Muscle of leg (tissue), 11 donors: ENCODE data around the gene MVB12B. TPM values are rescaled to one million over a fixed set of nuclear protein-coding genes. Genes with fewer than 3 reads are reported as not detected.

ENCODE experiments used
- DNase-seq: peaks from one replicate; pipeline ENCODE4 v3.0.0; 2013
- H3K27ac ChIP-seq: one replicate; pipeline ENCODE4 v1.5.1; 2013; ENCODE audit warnings: mild to moderate bottlenecking, low read length, control low read depth
- H3K27me3 ChIP-seq: one replicate; pipeline ENCODE4 v1.6.1; 2013; ENCODE audit warnings: low read length; ENCODE audit not compliant: control insufficient read depth, insufficient read depth
- H3K36me3 ChIP-seq: one replicate; pipeline ENCODE4 v1.6.1; 2013; ENCODE audit warnings: low read length; ENCODE audit not compliant: control insufficient read depth, insufficient read depth
- H3K4me1 ChIP-seq: one replicate; pipeline ENCODE4 v1.6.1; 2013; ENCODE audit warnings: low read length; ENCODE audit not compliant: control insufficient read depth, insufficient read depth
- H3K4me3 ChIP-seq: one replicate; pipeline ENCODE4 v1.5.1; 2013; ENCODE audit warnings: low read length, control low read depth
- H3K9me3 ChIP-seq: replicated peaks from 2 replicates; pipeline ENCODE4 v1.6.1; 2013; ENCODE audit warnings: low read depth, low read length; ENCODE audit not compliant: control insufficient read depth
- WGBS: methylation state at CpG from one replicate; pipeline ENCODE4 v1.1.5; 2013; ENCODE audit warnings: missing lambda C conversion rate; ENCODE audit not compliant: insufficient coverage; 5-methylcytosine and 5-hydroxymethylcytosine counted together
- polyA plus RNA-seq, 8 donors: library from polyadenylated mRNA; unstranded; fragments of 120-200 nt; gene quantifications; one replicate each; pipeline versions ENCODE4 v1.2.1 to v1.2.3, GENCODE V29; 2013; ENCODE audit warnings: inconsistent platforms in 1 of 8, low replicate concordance in 1 of 8; ENCODE audit not compliant: insufficient read length in 8 of 8, insufficient read depth in 1 of 8
- total RNA-seq: library from RNA; stranded (reverse); fragments of 120-200 nt; gene quantifications from one replicate; pipeline ENCODE4 v1.2.4, GENCODE V29; 2013

MVB12B gene
- total and polyA plus RNA-seq, 9 donors = 11.3 to 16.7 (median 15.4) TPM

- Histone ChIP-seq H3K9me3 (no peaks in the 10 kb centered on the region), H3K27me3 (peaks cover 85% of the 10 kb centered on the region), H3K27ac (no peak overlapping the region), H3K4me1 (peaks cover 49% of the 10 kb centered on the region), H3K4me3 (no peak overlapping the region), H3K36me3 (no peaks in the 10 kb centered on the region)
- DNase-seq = peak; percentile 53
- WGBS = 0% methylated on average over 1 of the region's 9 CpGs
These were observed 191.3 kb downstream of the MVB12B start for GRCh38 chr9:126517833-126518356.

GRCh38 chr9:126518763-126519162, 192.1 kb downstream of the MVB12B start:
- Histone ChIP-seq H3K9me3 (no peaks in the 10 kb centered on the region), H3K27me3 (peaks cover 80% of the 10 kb centered on the region), H3K27ac (no peak overlapping the region), H3K4me1 (peaks cover 50% of the 10 kb centered on the region), H3K36me3 (no peaks in the 10 kb centered on the region), H3K4me3 (no peak overlapping the region)
- DNase-seq = no peak
- WGBS = no CpG with 5 or more reads among the region's 7 CpGs

DNA sequence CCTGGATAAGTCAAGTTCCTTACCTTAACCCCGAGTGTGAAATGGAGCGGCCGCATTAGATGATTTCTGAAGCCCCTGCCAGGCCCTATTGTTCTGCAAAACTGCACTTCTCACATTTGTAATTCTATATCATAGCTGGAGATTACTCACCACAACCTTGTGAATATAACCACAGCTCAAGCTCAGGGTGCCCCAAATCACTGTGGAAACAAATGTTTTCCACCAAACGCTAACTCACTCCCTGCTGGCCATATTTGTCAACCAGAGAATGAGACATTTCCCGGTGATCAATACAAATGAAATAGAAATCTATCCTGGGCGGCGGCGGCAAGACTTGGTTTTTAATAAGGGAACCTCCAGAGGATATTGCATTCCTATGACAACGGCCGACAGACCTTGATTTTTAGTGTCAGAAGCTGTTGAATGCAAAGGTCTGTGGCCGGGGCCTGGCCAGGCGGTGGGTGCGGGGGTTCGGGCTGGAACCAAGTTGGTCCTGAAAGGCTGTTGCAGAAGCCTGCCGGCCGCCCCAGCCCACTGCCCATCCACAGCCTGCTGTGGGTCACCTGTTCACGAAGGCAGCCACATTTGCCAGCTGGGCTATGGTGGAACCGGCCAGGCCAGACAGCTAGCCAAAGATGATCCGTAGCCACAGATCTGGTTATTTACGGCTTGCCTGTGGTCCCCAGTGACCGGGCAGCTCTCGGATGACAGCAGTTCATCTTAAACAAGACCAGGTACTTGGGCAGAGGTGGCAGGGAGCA, 193.2 kb downstream of the MVB12B start:
- 71% methylated on average over 21 of the region's 22 CpGs for WGBS
- Histone ChIP-seq H3K4me3 (no peak overlapping the region), H3K9me3 (no peaks in the 10 kb centered on the region), H3K4me1 (peaks cover 43% of the 10 kb centered on the region), H3K27ac (no peak overlapping the region), H3K36me3 (no peaks in the 10 kb centered on the region), H3K27me3 (peaks cover 78% of the 10 kb centered on the region)
- DNase-seq = no peak

GRCh38 chr9:126520453-126520852, 193.8 kb downstream of the MVB12B start:
- no peaks in the 10 kb centered on the region for H3K36me3 ChIP-seq
- H3K9me3 ChIP-seq = no peaks in the 10 kb centered on the region
- no peak overlapping the region for H3K27ac ChIP-seq
- no CpG with 5 or more reads among the region's 10 CpGs for WGBS
- peaks cover 37% of the 10 kb centered on the region for H3K4me1 ChIP-seq
- no peak overlapping the region for H3K4me3 ChIP-seq
- H3K27me3 ChIP-seq = peaks cover 74% of the 10 kb centered on the region
- no peak for DNase-seq

DNA sequence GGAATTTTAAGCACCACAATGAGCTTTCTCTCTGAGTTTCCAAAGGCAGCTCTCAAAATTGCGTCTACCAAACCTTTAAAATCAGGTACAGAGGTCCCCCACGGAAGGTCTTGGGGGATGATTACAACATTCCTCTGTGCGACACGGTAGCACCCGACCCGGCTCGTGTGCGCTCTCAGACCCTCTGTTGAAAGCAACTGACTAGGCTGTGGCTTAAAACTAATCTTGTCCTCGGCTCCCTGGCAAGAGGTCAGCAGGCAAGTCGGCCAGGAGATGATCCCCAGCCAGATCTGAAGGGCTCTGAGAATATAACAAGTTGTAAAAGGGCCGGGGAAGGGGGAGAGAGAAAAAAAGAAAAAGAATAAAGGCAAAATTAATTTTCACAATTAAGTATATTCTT, 194.5 kb downstream of the MVB12B start:
- H3K27me3 ChIP-seq = peaks cover 68% of the 10 kb centered on the region
- no peaks in the 10 kb centered on the region for H3K9me3 ChIP-seq
- no peak overlapping the region for H3K27ac ChIP-seq
- WGBS = 39% methylated on average over 8 of the region's 11 CpGs
- H3K4me1 ChIP-seq = peaks cover 31% of the 10 kb centered on the region
- H3K4me3 ChIP-seq = no peak overlapping the region
- no peaks in the 10 kb centered on the region for H3K36me3 ChIP-seq
- no peak for DNase-seq

DNA sequence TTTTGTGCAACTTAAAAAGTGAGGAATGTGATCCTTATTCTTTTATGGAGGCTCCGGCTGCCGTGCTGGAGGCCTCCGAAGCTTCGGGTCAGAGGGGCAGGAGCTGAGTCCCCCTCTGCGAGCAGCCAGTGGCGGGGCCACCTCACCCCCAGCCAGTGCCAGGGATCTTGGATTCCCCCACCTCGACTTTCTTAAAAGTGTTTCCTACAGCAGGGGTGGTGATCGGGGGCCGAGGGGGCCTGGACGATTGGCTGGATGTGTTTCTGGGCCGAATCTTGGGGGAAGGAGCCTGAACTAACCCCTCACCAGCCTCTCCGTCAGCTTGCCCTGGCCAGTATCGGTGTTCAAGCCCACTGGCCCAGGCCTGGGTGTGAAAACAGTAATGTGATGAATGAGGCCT, 194.9 kb downstream of the MVB12B start:
- Histone ChIP-seq H3K27ac (no peak overlapping the region), H3K4me1 (peaks cover 27% of the 10 kb centered on the region), H3K27me3 (peaks cover 66% of the 10 kb centered on the region), H3K4me3 (no peak overlapping the region), H3K36me3 (no peaks in the 10 kb centered on the region), H3K9me3 (no peaks in the 10 kb centered on the region)
- 54% methylated on average over 5 of the region's 13 CpGs for WGBS
- no peak for DNase-seq

DNA sequence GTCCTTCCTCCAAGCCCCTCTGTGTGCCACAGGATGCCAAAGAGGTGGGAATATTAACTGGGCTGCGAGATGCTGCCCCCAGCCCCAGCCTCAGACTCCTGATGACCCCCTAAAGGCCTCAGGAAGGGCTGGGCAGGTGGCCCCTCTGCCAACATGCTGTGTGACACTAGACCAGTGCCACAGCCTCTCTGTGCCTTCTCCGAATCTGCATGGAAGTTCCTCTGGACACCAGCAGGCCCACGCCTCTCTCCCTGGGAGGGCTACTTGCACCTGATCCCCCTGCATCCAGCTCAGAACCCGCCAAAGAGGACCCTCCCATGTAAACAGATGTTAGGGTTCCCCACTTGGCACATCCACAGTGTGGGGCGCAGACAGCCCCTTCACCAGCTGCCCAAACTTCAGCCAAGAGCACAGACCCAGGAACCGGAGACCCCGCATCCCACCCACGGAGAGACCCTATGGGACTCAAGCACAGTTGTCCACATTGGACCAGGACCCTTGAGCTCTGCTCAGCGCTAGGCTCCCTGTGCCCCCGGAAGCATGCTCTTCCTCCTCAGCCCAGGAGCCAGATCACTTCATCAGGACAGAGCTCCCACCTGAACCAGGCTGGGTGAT, 195.5 kb downstream of the MVB12B start:
- no peak overlapping the region for H3K27ac ChIP-seq
- H3K4me1 ChIP-seq = peaks cover 21% of the 10 kb centered on the region
- no peaks in the 10 kb centered on the region for H3K9me3 ChIP-seq
- WGBS = 91% methylated on average over 8 of the region's 10 CpGs
- DNase-seq = no peak
- no peaks in the 10 kb centered on the region for H3K36me3 ChIP-seq
- no peak overlapping the region for H3K4me3 ChIP-seq
- peaks cover 65% of the 10 kb centered on the region for H3K27me3 ChIP-seq

DNA sequence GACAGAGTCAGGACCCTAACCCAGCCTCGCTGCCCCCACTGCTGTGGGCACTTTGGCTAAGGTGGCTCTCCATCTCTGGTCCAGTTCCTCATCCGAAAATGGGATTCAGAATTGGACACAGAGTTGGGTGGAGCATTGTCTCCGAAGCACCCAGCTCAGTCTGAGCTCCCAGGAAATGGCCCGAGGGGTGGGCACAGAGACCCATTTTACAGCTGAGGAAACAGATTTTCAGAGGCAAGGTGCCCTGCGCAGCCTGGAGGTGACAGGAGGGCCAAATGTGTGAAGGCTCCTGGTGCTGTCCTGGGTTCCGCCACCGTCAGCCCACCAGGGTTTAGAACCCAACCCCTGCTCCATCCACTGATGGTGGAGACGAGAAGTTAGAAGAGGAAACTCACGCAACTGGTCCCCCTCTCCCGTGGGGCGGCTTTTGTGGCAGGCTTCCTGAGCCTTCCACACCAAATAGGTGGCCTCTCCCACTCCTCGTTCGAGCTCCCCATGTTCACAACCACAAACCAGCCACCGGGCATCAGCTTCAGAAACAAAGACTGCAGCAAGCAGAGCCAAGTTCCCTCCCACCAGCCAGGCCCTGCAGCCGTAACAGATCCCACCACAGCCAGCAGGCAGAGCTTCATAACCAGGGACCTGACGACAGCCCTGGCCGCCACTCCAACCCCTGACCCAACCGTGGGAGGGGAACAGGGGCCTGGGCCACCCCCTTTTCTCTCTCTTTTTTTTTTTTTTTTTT, 196.2 kb downstream of the MVB12B start:
- no peak for DNase-seq
- Histone ChIP-seq H3K36me3 (no peaks in the 10 kb centered on the region), H3K27ac (no peak overlapping the region), H3K4me3 (no peak overlapping the region), H3K9me3 (no peaks in the 10 kb centered on the region), H3K4me1 (peaks cover 17% of the 10 kb centered on the region), H3K27me3 (peaks cover 62% of the 10 kb centered on the region)
- WGBS = 49% methylated on average over 13 of the region's 18 CpGs

DNA sequence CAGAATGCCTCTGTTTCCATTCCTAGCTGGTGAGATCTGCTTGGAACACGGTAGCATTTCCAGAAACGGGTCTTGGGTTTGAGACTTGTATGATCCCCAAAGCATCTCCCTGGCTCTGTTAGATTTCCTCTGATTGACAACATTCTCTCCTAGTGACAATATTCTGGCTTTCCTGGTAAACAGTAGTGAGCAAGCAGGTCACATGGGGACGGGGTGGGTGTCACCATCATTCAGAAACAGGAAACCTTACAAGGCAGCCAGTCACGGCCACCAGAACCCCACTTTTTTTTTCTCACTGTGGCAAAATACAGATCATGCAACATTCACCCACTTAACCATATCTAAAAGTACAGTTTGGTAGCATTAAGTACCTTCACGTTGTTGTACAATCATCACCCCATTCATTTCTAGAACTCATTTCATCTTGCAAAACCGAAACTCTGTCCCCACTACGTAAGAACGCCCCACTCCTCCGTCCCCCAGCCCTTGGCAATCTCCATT, 197.0 kb downstream of the MVB12B start:
- Histone ChIP-seq H3K27me3 (peaks cover 56% of the 10 kb centered on the region), H3K36me3 (no peaks in the 10 kb centered on the region), H3K4me1 (peaks cover 17% of the 10 kb centered on the region), H3K27ac (no peak overlapping the region), H3K9me3 (no peaks in the 10 kb centered on the region), H3K4me3 (no peak overlapping the region)
- peak; percentile 44 for DNase-seq
- 39% methylated on average over 8 of the region's 9 CpGs for WGBS
